AG08396 (cell line): ENCODE data around the gene MYL2.
"Not testable (repeated sequence)": the region's sequence is repeated elsewhere in the genome, so short reads cannot be mapped to it uniquely, and the experiment has no call there.

Experiments used
- DNase-seq: peaks from one replicate; pipeline ENCODE4 v3.0.0; 2012; ENCODE audit warnings: low spot score, mixed read lengths

MYL2 gene, protein sequence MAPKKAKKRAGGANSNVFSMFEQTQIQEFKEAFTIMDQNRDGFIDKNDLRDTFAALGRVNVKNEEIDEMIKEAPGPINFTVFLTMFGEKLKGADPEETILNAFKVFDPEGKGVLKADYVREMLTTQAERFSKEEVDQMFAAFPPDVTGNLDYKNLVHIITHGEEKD

GRCh38 chr12:110920324-110920910 is at the start of gene MYL2:
MYL2 (minus strand) TSS chr12:110920579; CDS start chr12:110920529, 50 bp downstream.
- DNase-seq: no peak

DNA sequence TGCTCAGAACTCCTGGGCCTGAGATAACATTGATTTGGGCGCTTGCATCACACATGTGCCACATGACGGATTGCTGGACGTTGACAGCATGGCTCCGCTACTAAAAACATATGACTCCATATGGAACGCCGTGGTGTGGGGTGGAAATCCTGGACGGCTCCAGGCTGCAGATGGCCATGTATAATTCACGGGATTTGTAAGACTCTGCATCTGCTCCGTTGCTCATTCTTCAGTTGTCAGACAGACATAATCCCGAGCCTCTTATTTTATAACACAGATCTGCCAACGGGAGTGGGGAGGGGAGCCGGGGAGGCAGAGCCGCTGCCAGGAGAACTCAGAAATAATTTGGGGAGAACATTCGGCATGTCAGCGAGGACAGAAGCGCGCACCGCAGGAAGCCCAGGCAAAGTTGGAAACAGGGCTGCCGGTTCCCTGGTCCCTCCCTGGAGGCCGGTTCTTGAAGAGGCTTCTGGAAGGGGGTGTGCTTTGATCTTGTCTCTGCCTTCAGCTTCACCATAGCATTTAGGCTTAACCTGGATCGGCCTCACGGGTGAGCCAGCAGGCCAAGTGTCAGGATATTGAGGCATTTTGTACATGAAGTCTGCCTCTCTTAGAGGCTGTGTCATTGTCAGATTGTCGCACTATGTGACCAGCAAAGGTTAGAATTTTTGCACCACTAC is 45.8 kb upstream of the MYL2 start:
- no peak for DNase-seq

GRCh38 chr12:110965574-110965973 is 45.2 kb upstream of the MYL2 start:
- no peak for DNase-seq

- no peak for DNase-seq
Measured at GRCh38 chr12:110960795-110961194, 40.4 kb upstream of the MYL2 start.

DNA sequence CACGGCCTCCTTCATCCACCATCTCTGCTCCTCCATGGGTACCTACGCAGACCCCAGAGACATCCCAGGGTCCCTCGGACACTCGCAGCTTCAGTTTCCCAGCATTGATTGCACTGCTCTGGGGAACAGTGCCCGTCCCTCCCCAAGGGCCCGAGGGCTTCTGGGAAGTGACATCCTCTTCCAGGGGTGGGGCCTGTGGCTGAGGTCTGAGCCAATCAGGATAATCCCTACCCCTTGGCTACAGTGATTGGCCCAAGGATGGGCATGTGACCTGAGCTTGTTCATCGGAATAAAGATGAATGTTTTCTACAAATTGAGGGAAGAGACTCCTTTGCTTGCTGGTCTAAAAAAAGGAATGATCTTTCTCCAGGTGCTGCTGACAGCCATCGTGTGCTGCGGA is 37.3 kb upstream of the MYL2 start:
- DNase-seq: no peak

GRCh38 chr12:110957159-110957558 is 36.8 kb upstream of the MYL2 start:
- no peak for DNase-seq

- DNase-seq: not testable (repeated sequence)
Measured at GRCh38 chr12:110950867-110951266, 30.5 kb upstream of the MYL2 start.

DNA sequence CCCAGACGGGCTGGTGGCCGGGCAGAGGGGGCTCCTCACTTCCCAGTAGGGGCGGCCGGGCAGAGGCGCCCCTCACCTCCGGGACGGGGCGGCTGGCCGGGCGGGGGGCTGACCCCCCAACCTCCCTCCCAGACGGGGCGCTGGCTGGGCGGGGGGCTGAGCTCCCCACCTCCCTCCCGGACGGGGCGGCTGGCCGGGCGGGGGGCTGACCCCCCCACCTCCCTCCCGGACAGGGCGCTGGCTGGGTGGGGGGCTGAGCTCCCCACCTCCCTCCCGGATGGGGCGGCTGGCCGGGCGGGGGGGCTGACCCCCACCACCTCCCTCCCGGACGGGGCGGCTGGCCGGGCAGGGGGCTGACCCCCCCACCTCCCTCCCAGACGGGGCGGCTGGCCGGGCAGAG is 30.1 kb upstream of the MYL2 start:
- DNase-seq: not testable (repeated sequence)

GRCh38 chr12:110948041-110948440 is 27.7 kb upstream of the MYL2 start:
- no peak for DNase-seq

DNA sequence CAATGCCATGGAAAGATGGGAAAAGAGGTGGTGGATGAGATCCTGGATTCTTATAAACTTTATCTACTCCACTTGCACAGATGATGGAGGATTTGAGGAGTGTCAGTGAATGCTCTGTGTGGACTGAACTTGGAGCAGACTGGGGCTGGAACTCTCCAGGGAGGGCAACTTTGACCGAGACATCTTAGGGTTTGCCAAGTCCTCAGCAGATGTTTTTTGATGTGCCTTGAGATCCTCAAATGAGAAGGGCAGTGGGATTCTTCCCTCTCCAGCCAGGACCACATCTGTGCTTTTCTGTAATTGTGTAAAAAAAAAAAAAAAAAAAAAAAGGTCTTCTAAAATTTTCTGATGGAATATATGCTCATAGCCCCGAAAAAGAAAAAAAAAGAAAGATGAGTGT is 23.0 kb upstream of the MYL2 start:
- DNase-seq: no peak

DNA sequence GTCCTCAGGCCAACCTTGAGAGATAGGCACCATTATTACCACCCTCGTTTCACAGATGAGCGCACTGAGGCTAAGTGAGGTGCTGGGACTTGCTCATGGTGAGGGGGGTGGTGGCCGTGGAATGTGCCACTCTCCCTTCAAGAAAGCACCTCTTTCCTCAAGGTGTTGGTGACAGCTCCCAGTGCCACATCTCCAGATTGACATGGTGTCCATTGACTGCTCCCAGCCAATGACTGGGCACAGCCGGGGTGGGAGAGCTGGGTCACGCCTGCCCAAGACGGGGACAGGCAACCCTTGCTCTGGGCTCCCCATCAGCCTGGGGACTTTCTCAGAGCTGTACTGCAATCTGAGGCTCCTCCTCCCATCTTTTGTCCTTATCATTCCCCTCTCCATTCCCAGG is 21.0 kb upstream of the MYL2 start:
- no peak for DNase-seq

GRCh38 chr12:110940933-110941332 is 20.6 kb upstream of the MYL2 start:
- DNase-seq: no peak

DNA sequence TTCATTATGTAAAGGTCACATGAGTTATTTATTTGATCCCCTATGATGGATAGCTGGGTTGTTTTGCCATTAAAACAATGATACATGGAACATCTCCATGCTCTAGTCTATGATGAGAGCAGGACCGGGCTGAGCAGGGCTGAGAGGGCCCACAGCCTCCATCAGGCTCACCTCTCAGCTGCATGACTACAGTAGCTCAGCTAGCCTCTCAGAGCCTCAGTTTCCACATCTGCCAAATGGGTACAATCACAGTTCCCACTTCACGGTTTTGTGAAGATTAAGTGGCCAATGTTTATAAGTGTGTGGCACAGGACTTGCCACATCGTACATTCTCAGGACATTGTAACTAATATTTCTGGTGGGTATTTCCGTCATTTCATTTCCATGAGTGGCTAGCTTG is 19.9 kb upstream of the MYL2 start:
- no peak for DNase-seq

DNA sequence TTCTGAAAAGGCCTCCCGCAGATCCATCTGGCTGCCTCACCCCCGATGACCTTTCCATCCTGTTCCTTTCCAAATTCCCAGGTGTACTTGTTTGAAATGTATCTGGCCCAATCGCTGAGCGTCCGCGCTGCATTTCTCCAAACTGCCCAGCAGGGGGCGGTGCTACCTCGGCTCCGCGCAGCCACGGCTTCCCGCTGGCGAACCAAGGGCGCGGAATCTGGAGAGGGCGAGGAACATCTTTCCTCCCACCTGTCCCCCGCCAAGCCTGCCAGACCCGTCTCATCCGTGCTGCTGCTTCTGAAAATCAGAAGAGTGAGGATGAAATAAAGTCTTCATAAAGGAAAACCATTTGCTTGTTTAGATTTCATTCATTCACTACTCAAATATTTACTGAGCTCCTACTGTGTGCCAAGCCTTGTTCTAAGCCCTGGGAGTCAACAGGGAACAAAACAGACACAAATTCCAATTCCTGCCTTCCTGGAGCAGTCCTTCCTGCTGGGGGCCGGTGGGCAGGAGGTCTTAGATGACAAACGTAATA is 16.8 kb upstream of the MYL2 start:
- peak; percentile 76 for DNase-seq

DNA sequence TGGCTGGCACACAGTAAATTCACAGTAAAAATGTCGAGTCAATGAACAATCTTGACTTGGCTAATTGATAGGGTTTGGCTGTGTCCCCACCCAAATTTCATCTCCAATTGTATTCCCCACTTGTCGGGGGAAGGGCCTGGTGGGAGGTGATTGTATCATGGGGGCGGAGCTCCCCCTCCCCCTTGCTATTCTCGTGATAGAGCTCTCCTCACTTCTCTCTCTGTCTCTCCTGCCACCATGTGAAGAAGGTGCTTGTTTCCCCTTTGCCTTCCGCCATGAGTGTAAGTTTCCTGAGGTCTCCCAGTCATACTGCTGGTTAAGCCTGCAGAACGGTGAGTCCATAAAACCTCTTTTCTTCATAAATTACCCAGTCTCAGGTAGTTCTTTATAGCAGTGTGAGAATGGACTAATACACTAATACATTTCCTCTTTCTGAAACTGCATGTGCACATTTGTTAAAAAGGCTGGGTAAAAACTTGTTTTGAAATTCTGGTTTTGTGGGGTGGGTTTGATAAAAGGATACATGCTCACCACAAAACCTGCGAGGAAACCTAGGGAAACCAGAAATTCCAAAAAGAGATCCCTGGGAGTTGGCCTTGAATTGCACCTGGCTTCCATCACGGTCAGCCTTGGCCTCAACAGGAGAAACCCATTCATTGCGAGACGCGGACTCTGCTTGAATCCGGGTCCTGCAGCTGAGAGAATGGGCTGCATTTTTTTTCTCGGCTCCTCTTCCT is 16.2 kb upstream of the MYL2 start:
- no peak for DNase-seq

DNA sequence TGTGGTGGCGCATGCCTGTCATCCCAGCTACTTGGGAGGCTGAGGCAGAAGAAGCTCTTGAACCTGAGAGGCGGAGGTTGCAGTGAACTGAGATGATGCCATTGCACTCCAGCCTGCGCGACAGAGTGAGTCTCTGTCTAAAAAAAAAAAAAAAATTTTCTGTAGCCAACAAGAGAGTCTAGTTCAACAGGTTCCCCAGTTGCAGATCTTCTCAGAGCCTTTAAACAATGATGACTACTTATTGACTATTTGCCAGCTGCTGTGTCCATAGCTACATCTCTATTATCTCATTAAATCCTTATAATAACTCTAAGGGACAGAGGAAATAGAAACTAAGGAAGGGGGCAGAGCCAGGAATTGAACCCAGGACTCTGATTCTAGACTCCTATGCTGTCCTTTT is 15.2 kb upstream of the MYL2 start:
- DNase-seq: no peak

DNA sequence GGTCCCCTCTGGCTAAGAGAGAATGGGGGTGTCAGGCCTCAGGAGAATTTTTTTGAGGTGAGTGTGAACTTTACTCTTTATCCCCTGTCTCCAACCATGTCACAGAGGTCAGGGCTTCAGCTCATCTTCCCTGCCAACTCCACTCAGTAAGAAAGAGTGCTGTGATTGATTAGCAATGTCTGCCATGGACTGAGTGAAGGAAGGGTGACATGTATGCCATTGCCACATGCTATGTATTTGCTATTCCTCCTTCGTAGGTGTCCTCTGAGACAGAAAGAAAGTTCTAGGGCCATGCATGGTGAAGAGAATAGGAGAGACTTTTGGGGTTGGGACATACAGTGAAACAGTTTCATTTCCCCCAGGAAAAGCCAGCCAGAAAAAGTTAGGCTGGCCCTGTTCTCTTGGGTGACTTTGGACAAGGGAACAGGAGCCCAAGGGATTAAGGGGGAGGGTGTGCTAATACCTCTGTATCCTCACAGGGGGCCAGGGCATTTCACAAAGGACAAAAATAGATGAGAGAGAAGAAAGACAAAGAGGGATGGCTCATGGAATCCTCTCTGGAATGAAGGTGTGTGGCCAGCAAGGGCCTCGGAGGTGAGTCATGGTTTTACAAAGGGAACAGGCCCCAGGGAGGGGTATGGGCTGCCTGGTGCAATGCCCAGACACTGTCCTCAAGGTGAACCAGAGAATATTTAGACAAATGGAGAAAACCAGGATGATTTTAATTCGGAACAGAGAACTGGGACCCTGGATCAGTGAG is 13.9 kb upstream of the MYL2 start:
- DNase-seq: no peak

GRCh38 chr12:110933326-110933974 is 13.1 kb upstream of the MYL2 start:
- DNase-seq: no peak

DNA sequence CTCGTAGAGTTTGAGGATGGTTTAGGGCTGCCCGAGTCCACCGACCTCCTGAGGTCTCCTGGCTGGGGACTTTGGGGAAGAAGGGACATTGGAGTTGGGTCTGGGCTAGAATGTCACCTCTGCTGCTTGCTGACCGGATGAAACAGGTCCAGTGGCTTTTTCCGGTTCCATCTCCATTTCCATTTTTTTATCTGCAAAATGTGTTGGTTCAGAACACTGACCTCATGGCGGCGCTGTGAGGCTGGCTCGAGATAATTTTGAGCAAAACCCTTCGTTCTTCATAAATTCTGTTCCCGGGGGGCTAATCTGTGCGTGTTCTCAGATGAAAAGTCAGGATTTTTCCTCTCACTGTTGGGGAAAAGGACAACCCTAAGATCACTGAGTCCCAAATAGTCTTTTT is 11.7 kb upstream of the MYL2 start:
- no peak for DNase-seq

GRCh38 chr12:110931315-110931728 is 10.9 kb upstream of the MYL2 start:
- DNase-seq: no peak
